OCI-LY3 (cell line): ENCODE data around the gene FSTL4.

Experiments
- CTCF ChIP-seq: fragments of 200-600, 300-600 bp; sonication (generic); IDR thresholded peaks from 2 replicates; pipeline ENCODE4 v1.5.1; 2014; ENCODE audit warnings: antibody characterized with exemption, low read length, low read depth
- EZH2phosphoT487 ChIP-seq: fragments of 200-600 bp; shearing (Covaris generic); IDR thresholded peaks from 2 replicates; pipeline ENCODE4 v1.6.1; 2018; ENCODE audit warnings: antibody characterized with exemption, mixed run types, low read depth

- TF ChIP-seq CTCF (no peak), EZH2phosphoT487 (no peak)
These were observed 288.6 kb downstream of the FSTL4 start for GRCh38 chr5:133323494-133324457.
